Right lobe of liver (tissue), 4 donors: ENCODE measurements around the gene USP53.

Source experiments
- CTCF ChIP-seq, 4 donors: fragments of 200-600 bp in 3 of 4; fragments of 450-650 bp in 1 of 4; IDR thresholded peaks; one replicate each; pipeline versions ENCODE4 v1.5.1 to v1.8.0; 2016 to 2022; ENCODE audit warnings: antibody characterized with exemption in 4 of 4, mild to moderate bottlenecking in 2 of 4
- POLR2A ChIP-seq: fragments of 450-650 bp; IDR thresholded peaks from one replicate; pipeline ENCODE4 v1.6.1; 2017; ENCODE audit warnings: antibody characterized with exemption, mild to moderate bottlenecking
- donor health status: DM: no; HTN: no; CAD: no.
- donor health status: DM: no; HTN: no; CAD: no.
- donor health status: DM: no; HTN: yes; CAD: no.

- TF ChIP-seq POLR2A: no peak
- no peak for TF ChIP-seq CTCF (IDR thresholded peaks at IDR 0.05)
Observed at GRCh38 chr4:119197772-119198212, 14.7 kb upstream of the USP53 start.
